Measurements from ENCODE around the gene TF. TPM values are rescaled to one million over a fixed set of nuclear protein-coding genes. Genes with fewer than 3 reads are reported as not detected.

The TF gene
- total RNA-seq, 1 donor from 2014 or later: 4.4 TPM

- no peaks in the 10 kb centered on the region for H3K36me3 Mint-ChIP-seq (ENCODE audit: insufficient read depth)
- H3K27ac Mint-ChIP-seq: no peak overlapping the region
- no peaks in the 10 kb centered on the region for H3K4me1 Mint-ChIP-seq (ENCODE audit: low read depth)
- no peak for DNase-seq (ENCODE audit: low spot score, unreplicated experiment)
- H3K27me3 Mint-ChIP-seq: no peaks in the 10 kb centered on the region
- TF ChIP-seq, protein P1, sequence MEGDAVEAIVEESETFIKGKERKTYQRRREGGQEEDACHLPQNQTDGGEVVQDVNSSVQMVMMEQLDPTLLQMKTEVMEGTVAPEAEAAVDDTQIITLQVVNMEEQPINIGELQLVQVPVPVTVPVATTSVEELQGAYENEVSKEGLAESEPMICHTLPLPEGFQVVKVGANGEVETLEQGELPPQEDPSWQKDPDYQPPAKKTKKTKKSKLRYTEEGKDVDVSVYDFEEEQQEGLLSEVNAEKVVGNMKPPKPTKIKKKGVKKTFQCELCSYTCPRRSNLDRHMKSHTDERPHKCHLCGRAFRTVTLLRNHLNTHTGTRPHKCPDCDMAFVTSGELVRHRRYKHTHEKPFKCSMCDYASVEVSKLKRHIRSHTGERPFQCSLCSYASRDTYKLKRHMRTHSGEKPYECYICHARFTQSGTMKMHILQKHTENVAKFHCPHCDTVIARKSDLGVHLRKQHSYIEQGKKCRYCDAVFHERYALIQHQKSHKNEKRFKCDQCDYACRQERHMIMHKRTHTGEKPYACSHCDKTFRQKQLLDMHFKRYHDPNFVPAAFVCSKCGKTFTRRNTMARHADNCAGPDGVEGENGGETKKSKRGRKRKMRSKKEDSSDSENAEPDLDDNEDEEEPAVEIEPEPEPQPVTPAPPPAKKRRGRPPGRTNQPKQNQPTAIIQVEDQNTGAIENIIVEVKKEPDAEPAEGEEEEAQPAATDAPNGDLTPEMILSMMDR (IDR thresholded peaks at IDR 0.05; ENCODE audit: unreplicated experiment): no peak
- no peak overlapping the region for H3K4me3 Mint-ChIP-seq (ENCODE audit: low read depth)
- H3K9me3 Mint-ChIP-seq (ENCODE audit: low read depth): no peaks in the 10 kb centered on the region
Measured at GRCh38 chr3:133836497-133837158, 90.4 kb downstream of the TF start.

DNA sequence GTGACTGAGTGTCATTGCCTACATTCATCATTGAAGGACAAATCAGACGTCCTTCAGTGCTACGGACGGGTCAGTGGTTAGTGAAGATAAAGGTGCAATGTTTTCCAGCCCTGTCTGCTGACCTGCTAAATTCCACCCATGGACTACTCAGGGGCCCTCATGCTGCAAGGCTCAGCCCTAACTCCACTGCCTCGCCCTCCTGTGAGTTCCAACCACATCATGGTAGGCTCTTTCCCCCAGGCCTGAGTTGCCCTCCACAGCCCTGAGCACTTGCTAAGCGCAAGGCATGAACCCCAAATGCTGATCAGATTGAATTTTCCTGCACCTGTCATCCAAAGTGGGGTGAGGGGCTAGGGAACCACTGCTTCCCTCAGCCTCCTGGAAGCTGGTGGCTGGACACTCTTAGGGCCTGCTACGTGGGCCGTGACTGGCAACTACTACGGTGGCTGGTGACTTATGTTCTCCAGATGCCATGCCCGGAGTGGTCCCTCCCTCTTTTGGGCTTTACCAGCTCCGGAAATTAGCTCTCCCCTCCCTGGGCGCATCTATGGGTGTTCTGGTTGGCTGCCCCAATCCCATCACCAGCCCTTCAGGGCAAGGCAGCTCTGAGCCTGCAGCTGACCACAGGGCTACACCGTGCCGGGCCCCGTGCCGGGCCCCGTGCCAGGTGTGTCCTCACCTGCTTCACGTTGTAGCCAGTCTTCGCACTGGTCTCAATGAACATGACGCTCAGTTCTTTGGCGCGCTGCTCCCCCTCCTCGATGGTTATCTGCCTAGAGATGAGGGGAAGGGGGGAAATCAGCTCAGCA lies 91.5 kb downstream of the TF start:
- Mint-ChIP-seq H3K4me3 (ENCODE audit: low read depth) (no peak overlapping the region), H3K27me3 (no peaks in the 10 kb centered on the region), H3K9me3 (ENCODE audit: low read depth) (no peaks in the 10 kb centered on the region), H3K27ac (no peak overlapping the region), H3K4me1 (ENCODE audit: low read depth) (peaks cover 4% of the 10 kb centered on the region), H3K36me3 (ENCODE audit: insufficient read depth) (no peaks in the 10 kb centered on the region)
- TF ChIP-seq, protein P1 (IDR thresholded peaks at IDR 0.05; ENCODE audit: unreplicated experiment): no peak
- DNase-seq (ENCODE audit: low spot score, unreplicated experiment): no peak

DNA sequence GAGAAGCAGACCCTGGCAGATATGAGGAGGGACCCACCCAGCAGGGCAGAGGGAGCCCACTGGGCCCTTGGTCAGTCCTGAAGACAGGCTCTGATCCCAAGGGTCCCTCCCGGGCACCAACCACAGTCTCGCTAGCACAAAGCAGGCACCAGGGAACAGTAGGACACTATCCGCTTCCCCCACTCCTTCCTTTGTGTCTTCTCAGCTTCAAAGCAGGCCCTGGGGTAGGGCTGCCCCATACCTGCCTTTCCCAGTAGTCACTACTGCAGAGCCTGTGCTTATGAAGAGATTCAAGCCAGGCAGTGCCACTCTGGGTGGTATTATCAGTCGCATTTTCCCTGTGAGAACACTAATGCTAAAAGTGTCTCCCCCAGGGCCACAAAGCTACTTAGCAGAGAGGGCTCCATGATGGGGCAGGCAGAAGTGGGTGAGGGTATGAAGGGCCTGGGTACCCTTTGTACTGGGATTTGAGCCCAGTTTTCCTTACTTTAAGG lies 92.2 kb downstream of the TF start:
- H3K9me3 Mint-ChIP-seq (ENCODE audit: low read depth): no peaks in the 10 kb centered on the region
- H3K36me3 Mint-ChIP-seq (ENCODE audit: insufficient read depth): no peaks in the 10 kb centered on the region
- peaks cover 8% of the 10 kb centered on the region for H3K4me1 Mint-ChIP-seq (ENCODE audit: low read depth)
- H3K27ac Mint-ChIP-seq: no peak overlapping the region
- TF ChIP-seq, protein P1 (IDR thresholded peaks at IDR 0.05; ENCODE audit: unreplicated experiment): no peak
- DNase-seq (ENCODE audit: low spot score, unreplicated experiment): no peak
- no peaks in the 10 kb centered on the region for H3K27me3 Mint-ChIP-seq
- no peak overlapping the region for H3K4me3 Mint-ChIP-seq (ENCODE audit: low read depth)

GRCh38 chr3:133838916-133839800 lies 93.0 kb downstream of the TF start:
- TF ChIP-seq, protein P1 (IDR thresholded peaks at IDR 0.05; ENCODE audit: unreplicated experiment): no peak
- H3K27ac Mint-ChIP-seq: no peak overlapping the region
- no peaks in the 10 kb centered on the region for H3K9me3 Mint-ChIP-seq (ENCODE audit: low read depth)
- peaks cover 8% of the 10 kb centered on the region for H3K4me1 Mint-ChIP-seq (ENCODE audit: low read depth)
- H3K4me3 Mint-ChIP-seq (ENCODE audit: low read depth): no peak overlapping the region
- no peaks in the 10 kb centered on the region for H3K36me3 Mint-ChIP-seq (ENCODE audit: insufficient read depth)
- no peak for DNase-seq (ENCODE audit: low spot score, unreplicated experiment)
- H3K27me3 Mint-ChIP-seq: peaks cover 1% of the 10 kb centered on the region
